Vagina (tissue), 2 donors: Measurements from ENCODE around the gene CAMK2B. TPM values are rescaled to one million over a fixed set of nuclear protein-coding genes. Genes with fewer than 3 reads are reported as not detected.
"Not testable (repeated sequence)": the region's sequence is repeated elsewhere in the genome, so short reads cannot be mapped to it uniquely, and the experiment has no call there.

ENCODE experiments used
- DNase-seq, 2 donors: peaks; one replicate each; pipeline ENCODE4 v3.0.0-alpha.2; 2017; ENCODE audit errors: extremely low spot score in 2 of 2
- H3K27ac ChIP-seq: fragments of 200-600 bp; sonication (generic); one replicate; pipeline ENCODE4 v1.5.1; 2019
- H3K27me3 ChIP-seq: fragments of 200-600 bp; sonication (generic); one replicate; pipeline ENCODE4 v1.5.1; 2019
- H3K36me3 ChIP-seq, 2 donors: fragments of 200-600 bp; sonication (generic); one replicate each; pipeline ENCODE4 v1.5.1; 2017 to 2019
- H3K4me1 ChIP-seq: fragments of 200-600 bp; sonication (generic); one replicate; pipeline ENCODE4 v1.5.1; 2019
- H3K4me3 ChIP-seq, 2 donors: fragments of 200-600 bp; sonication (generic); 1 replicate in 1 of 2; 2 replicates in 1 of 2; pipeline ENCODE4 v1.5.1; 2016 to 2019
- H3K9me3 ChIP-seq: fragments of 200-600 bp; sonication (generic); one replicate; pipeline ENCODE4 v1.5.1; 2019
- CTCF ChIP-seq, 3 experiments: fragments of 450-650 bp in 2 of 3; fragments of 200-600 bp in 1 of 3; sonication (generic) in 1 of 3; IDR thresholded peaks; one replicate each; pipeline ENCODE4 v1.5.1; 2017 to 2019; ENCODE audit warnings: antibody characterized with exemption in 3 of 3, mild to moderate bottlenecking in 2 of 3, moderate library complexity in 2 of 3
- POLR2A ChIP-seq, 2 donors: fragments of 450-650 bp; IDR thresholded peaks; one replicate each; pipeline ENCODE4 v1.6.1; 2017; ENCODE audit warnings: antibody characterized with exemption in 2 of 2, mild to moderate bottlenecking in 2 of 2, moderate library complexity in 2 of 2
- POLR2AphosphoS5 ChIP-seq, 2 donors: sonication (generic); formaldehyde crosslinking; IDR thresholded peaks; one replicate each; pipeline ENCODE4 v1.9.0; 2017; ENCODE audit warnings: antibody characterized with exemption in 2 of 2, mild to moderate bottlenecking in 2 of 2, low read depth in 1 of 2; ENCODE audit not compliant: insufficient read depth in 1 of 2
- intact Hi-C: fragments of 100-400 bp; cut with DNase I; formaldehyde crosslinking; loops from one replicate; pipeline ENCODE4 v1.15.1; 2023
- total RNA-seq: library from RNA; depleted of rRNA; stranded (reverse); fragments of >200 nt; gene quantifications from one replicate; pipeline ENCODE4 v1.2.3, GENCODE V29; 2016

Gene CAMK2B
- total RNA-seq, 1 donor from 2014 or later, result 3.2 TPM

GRCh38 chr7:44173911-44174693 lies 151.3 kb downstream of the CAMK2B start:
- intact Hi-C loops, result no loop called here
- no peak for TF ChIP-seq CTCF (IDR thresholded peaks at IDR 0.05)
- no peak for TF ChIP-seq POLR2AphosphoS5 (IDR thresholded peaks at IDR 0.05; ENCODE audit: insufficient read depth in 1 of 2, low read depth in 1 of 2)
- no peak for TF ChIP-seq POLR2A (IDR thresholded peaks at IDR 0.05)
- no peak for DNase-seq
- Histone ChIP-seq H3K27me3 (no peaks in the 10 kb centered on the region), H3K4me3 (no peak overlapping the region), H3K4me1 (no peaks in the 10 kb centered on the region), H3K9me3 (no peaks in the 10 kb centered on the region), H3K36me3 (no peaks in the 10 kb centered on the region), H3K27ac (no peak overlapping the region)

DNA sequence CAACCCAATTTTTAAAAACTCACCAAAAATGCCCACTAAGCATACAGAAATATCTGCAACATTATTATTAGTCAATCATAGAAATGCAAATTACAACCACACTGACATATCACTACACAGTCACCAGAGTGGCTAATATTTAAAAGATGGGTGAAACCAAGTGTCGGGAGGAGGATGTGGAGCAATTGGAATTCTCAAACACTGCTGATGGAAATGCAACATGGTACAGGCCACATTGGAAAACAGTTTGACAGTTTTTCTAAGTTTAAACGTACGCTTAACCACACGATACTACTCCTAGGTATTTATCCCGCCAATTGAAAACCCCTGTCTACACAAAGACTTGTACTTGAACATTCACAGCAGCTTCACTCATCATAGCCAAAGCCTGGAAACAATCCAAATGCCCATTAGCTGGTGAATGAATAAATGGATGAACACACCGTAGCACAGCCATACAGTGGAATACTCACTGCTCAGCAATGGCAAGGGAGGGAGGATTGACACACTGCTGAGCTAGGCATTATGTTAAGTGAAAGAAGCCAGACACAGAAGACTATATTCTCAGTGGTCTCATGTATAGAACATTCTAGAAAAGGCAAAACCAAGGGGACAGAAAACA lies 152.5 kb downstream of the CAMK2B start:
- intact Hi-C loops, result no loop called here
- no peak overlapping the region for H3K4me3 ChIP-seq
- H3K9me3 ChIP-seq, result no peaks in the 10 kb centered on the region
- H3K4me1 ChIP-seq, result no peaks in the 10 kb centered on the region
- no peak for DNase-seq
- H3K27me3 ChIP-seq, result no peaks in the 10 kb centered on the region
- no peaks in the 10 kb centered on the region for H3K36me3 ChIP-seq
- H3K27ac ChIP-seq, result no peak overlapping the region
- TF ChIP-seq POLR2A (IDR thresholded peaks at IDR 0.05) (no peak), POLR2AphosphoS5 (IDR thresholded peaks at IDR 0.05; ENCODE audit: insufficient read depth in 1 of 2, low read depth in 1 of 2) (no peak), CTCF (IDR thresholded peaks at IDR 0.05) (no peak)

- DNase-seq, result no peak
- TF ChIP-seq POLR2A (IDR thresholded peaks at IDR 0.05) (no peak), CTCF (IDR thresholded peaks at IDR 0.05) (no peak), POLR2AphosphoS5 (IDR thresholded peaks at IDR 0.05; ENCODE audit: insufficient read depth in 1 of 2, low read depth in 1 of 2) (no peak)
- intact Hi-C loops, result no loop called here
- Histone ChIP-seq H3K9me3 (no peaks in the 10 kb centered on the region), H3K27me3 (no peaks in the 10 kb centered on the region), H3K4me3 (no peak overlapping the region), H3K27ac (no peak overlapping the region), H3K4me1 (no peaks in the 10 kb centered on the region), H3K36me3 (no peaks in the 10 kb centered on the region)
Observed at GRCh38 chr7:44172352-44172751, 153.0 kb downstream of the CAMK2B start.

DNA sequence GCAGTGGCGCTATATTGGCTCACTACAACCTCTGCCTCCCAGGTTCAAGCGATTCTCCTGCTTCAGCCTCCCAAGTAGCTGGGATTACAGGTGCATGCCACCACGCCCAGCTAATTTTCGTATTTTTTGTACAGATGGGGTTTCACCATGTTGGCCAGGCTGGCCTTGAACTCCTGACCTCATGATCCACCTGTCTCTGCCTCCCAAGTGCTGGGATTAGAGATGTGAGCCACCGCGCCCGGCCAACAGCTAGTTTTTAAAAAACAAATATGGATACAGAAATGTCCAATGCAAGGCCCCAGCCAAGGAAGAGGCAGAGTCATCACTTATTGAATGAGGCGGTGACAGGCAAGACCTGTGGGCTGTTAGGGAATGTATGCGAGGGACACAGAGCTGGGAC lies 153.5 kb downstream of the CAMK2B start:
- H3K9me3 ChIP-seq, H3K4me1 ChIP-seq, H3K27ac ChIP-seq, DNase-seq, H3K27me3 ChIP-seq, intact Hi-C loops, H3K36me3 ChIP-seq, H3K4me3 ChIP-seq: not testable (repeated sequence)

- no peak for DNase-seq
- no peaks in the 10 kb centered on the region for H3K4me1 ChIP-seq
- intact Hi-C loops, result no loop called here
- H3K27ac ChIP-seq, result no peak overlapping the region
- H3K4me3 ChIP-seq, result no peak overlapping the region
- H3K9me3 ChIP-seq, result no peaks in the 10 kb centered on the region
- TF ChIP-seq POLR2A (IDR thresholded peaks at IDR 0.05), result no peak
- no peak for TF ChIP-seq POLR2AphosphoS5 (IDR thresholded peaks at IDR 0.05; ENCODE audit: insufficient read depth in 1 of 2, low read depth in 1 of 2)
- TF ChIP-seq CTCF (IDR thresholded peaks at IDR 0.05), result no peak
- no peaks in the 10 kb centered on the region for H3K27me3 ChIP-seq
- H3K36me3 ChIP-seq, result no peaks in the 10 kb centered on the region
Observed at GRCh38 chr7:44167920-44168319, 157.5 kb downstream of the CAMK2B start.

Other genes starting within 250 kb of the CAMK2B start
- 31.4 TPM for gene POLM, start 243.1 kb downstream of the CAMK2B start, total RNA-seq
- 321 TPM for gene AEBP1, start 221.2 kb downstream of the CAMK2B start, total RNA-seq
- 42.0 TPM for gene POLD2, start 202.0 kb downstream of the CAMK2B start, total RNA-seq
- not detected for gene MYL7, start 184.3 kb downstream of the CAMK2B start, total RNA-seq
- 1.7 TPM for gene GCK, start 136.2 kb downstream of the CAMK2B start, total RNA-seq
- 47.6 TPM for gene YKT6, start 124.6 kb downstream of the CAMK2B start, total RNA-seq
- 48.6 TPM for gene NUDCD3, start 165.1 kb upstream of the CAMK2B start, total RNA-seq
- gene NPC1L1, start 215.7 kb upstream of the CAMK2B start, total RNA-seq, result 0.49 TPM
- 60.2 TPM for gene DDX56, start 248.3 kb upstream of the CAMK2B start, total RNA-seq